ENCODE measurements around the gene AP5S1.
"Not testable (repeated sequence)": the region's sequence is repeated elsewhere in the genome, so short reads cannot be mapped to it uniquely, and the experiment has no call there.

Gene AP5S1

GRCh38 chr20:3842348-3842930 lies 22.1 kb downstream of the AP5S1 start:
- DNase-seq (ENCODE audit: extremely low read depth in 1 of 2, low read depth in 1 of 2): no peak

- no peak for DNase-seq (ENCODE audit: extremely low read depth in 1 of 2, low read depth in 1 of 2)
Measured at GRCh38 chr20:3843490-3843889, 23.1 kb downstream of the AP5S1 start.

DNA sequence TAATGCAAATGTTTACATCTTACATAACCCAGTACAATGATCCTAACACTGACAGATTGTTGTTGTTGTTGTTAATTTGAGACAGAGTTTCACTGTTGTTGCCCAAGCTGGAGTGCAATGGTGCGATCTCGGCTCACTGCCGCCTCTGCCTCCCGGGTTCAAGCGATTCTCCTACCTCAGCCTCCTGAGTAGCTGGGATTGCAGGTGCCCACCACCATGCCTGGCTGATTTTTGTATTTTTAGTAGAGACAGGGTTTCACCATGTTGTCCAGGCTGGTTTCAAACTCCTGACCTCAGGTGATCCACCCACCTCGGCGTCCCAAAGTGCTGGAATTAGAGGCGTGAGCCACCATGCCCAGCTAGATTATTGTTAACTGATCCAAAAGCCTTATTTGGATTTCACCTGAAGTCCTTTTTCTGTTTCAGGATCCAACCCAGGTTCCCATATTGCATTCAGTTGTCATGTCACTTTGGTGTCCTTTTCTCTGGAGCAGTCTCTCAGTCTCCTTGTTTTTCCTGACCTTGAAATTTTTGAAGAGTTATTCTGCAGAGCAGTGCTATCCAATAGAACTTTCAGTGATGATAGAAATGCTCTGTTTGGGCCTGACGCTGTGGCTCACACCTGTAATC lies 23.8 kb downstream of the AP5S1 start:
- DNase-seq (ENCODE audit: extremely low read depth in 1 of 2, low read depth in 1 of 2): not testable (repeated sequence)

GRCh38 chr20:3846378-3846739 lies 26.0 kb downstream of the AP5S1 start:
- DNase-seq (ENCODE audit: extremely low read depth in 1 of 2, low read depth in 1 of 2): no peak

GRCh38 chr20:3846740-3847428 lies 26.5 kb downstream of the AP5S1 start, which contains the start of gene MAVS:
MAVS (plus strand) TSS chr20:3846834; CDS start chr20:3854625, 7,791 bp downstream.
- peak; percentile 58 to 80 for DNase-seq (ENCODE audit: extremely low read depth in 1 of 2, low read depth in 1 of 2)

GRCh38 chr20:3847429-3847940 lies 27.1 kb downstream of the AP5S1 start:
- DNase-seq (ENCODE audit: extremely low read depth in 1 of 2, low read depth in 1 of 2): no peak

DNA sequence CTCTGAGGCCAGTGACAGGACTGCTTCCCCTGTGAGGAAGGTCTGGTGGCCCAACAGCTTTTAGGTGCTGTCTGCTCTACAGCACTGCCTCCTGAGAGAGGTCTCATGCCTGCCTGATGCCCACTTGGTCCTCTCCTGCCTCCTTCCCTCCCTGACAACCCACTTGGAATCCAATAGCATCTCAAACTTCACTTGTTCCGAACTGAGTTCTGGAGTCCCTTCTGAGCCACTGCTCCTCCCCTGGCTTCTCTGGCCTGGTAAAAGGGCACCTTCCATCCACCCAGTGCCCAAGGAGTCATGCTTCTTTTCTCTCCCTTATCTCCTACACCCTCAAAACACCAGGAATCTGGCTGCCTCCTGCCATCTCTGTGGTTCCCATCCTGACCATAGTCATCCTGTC lies 28.2 kb downstream of the AP5S1 start:
- DNase-seq (ENCODE audit: extremely low read depth in 1 of 2, low read depth in 1 of 2): no peak

GRCh38 chr20:3854462-3854871 lies 34.1 kb downstream of the AP5S1 start:
- no peak for DNase-seq (ENCODE audit: extremely low read depth in 1 of 2, low read depth in 1 of 2)

DNA sequence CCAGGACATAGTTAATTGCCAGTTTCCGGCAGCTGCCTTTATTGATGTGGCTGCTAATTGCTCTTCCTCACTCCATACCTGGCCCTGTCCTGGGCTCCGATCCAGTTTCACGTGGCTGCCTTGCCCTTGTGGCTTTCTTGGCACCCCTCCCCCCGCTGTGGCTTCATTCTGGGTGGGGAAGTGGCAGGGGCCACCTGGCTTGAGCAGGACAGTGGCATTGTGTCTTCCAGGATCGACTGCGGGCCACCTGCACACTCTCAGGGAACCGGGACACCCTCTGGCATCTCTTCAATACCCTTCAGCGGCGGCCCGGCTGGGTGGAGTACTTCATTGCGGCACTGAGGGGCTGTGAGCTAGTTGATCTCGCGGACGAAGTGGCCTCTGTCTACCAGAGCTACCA lies 37.1 kb downstream of the AP5S1 start:
- no peak for DNase-seq (ENCODE audit: extremely low read depth in 1 of 2, low read depth in 1 of 2)

- DNase-seq (ENCODE audit: extremely low read depth in 1 of 2, low read depth in 1 of 2): no peak
Measured at GRCh38 chr20:3858689-3859088, 38.3 kb downstream of the AP5S1 start.

DNA sequence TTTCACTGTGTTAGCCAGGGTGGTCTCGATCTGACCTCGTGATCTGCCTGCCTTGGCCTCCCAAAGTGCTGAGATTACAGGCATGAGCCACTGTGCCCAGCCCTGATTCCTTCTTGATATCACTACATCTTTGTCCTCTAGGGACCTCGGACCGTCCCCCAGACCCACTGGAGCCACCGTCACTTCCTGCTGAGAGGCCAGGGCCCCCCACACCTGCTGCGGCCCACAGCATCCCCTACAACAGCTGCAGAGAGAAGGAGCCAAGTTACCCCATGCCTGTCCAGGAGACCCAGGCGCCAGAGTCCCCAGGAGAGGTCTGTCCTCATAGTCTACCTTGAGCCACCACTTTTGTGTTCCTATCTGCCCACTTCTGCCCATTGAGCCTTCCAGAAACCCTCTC lies 40.8 kb downstream of the AP5S1 start:
- no peak for DNase-seq (ENCODE audit: extremely low read depth in 1 of 2, low read depth in 1 of 2)

GRCh38 chr20:3862333-3862732 lies 42.0 kb downstream of the AP5S1 start:
- no peak for DNase-seq (ENCODE audit: extremely low read depth in 1 of 2, low read depth in 1 of 2)

- DNase-seq (ENCODE audit: extremely low read depth in 1 of 2, low read depth in 1 of 2): no peak
Measured at GRCh38 chr20:3863317-3863716, 43.0 kb downstream of the AP5S1 start.

- DNase-seq (ENCODE audit: extremely low read depth in 1 of 2, low read depth in 1 of 2): no peak
Measured at GRCh38 chr20:3864518-3864917, 44.2 kb downstream of the AP5S1 start.

DNA sequence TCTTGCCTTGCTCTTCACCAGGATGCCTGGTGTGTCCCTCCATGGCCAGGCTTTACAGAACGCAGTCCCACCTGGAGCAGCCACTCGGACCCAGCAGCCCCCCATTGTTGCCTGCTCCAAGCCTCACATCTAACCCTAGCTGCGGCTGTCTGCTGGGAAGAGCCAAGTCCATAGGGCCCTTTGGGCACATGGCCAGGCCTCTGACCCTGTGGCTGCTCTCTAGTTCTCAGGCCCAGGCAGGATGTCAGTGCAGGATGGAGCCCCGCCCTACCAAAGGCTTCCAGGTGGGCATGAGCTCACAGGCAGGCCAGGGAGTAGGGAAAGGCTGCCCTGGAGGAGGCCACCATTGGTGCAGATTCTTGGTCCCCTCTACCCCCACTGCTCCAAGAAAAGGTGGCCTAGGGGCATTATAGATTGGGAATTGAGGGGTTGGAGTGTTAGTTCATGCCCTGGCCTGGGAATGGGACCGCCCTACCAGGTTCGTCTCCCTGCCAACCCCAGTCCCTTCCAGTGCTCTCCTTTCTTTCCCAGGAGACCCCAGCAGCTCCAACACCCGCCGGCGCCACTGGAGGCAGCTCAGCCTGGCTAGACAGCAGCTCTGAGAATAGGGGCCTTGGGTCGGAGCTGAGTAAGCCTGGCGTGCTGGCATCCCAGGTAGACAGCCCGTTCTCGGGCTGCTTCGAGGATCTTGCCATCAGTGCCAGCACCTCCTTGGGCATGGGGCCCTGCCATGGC lies 45.0 kb downstream of the AP5S1 start:
- DNase-seq (ENCODE audit: extremely low read depth in 1 of 2, low read depth in 1 of 2): no peak

- no peak for DNase-seq (ENCODE audit: extremely low read depth in 1 of 2, low read depth in 1 of 2)
Measured at GRCh38 chr20:3865887-3866407, 45.6 kb downstream of the AP5S1 start.

- DNase-seq (ENCODE audit: extremely low read depth in 1 of 2, low read depth in 1 of 2): no peak
Measured at GRCh38 chr20:3866464-3866863, 46.1 kb downstream of the AP5S1 start.

DNA sequence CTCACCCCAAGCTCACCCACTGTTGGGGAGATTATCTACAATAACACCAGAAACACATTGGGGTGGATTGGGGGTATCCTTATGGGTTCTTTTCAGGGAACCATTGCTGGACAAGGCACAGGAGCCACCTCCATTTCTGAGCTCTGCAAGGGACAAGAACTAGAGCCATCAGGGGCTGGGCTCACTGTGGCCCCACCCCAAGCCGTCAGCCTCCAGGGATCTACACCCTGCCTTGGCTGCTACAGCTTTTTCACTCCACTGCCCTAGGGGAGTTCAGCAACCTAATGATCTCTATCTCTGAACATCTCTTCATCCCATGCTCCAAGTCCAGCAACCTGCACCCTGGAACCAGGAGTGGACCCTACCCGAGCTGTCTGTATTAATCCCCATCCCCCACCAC lies 47.5 kb downstream of the AP5S1 start:
- no peak for DNase-seq (ENCODE audit: extremely low read depth in 1 of 2, low read depth in 1 of 2)

DNA sequence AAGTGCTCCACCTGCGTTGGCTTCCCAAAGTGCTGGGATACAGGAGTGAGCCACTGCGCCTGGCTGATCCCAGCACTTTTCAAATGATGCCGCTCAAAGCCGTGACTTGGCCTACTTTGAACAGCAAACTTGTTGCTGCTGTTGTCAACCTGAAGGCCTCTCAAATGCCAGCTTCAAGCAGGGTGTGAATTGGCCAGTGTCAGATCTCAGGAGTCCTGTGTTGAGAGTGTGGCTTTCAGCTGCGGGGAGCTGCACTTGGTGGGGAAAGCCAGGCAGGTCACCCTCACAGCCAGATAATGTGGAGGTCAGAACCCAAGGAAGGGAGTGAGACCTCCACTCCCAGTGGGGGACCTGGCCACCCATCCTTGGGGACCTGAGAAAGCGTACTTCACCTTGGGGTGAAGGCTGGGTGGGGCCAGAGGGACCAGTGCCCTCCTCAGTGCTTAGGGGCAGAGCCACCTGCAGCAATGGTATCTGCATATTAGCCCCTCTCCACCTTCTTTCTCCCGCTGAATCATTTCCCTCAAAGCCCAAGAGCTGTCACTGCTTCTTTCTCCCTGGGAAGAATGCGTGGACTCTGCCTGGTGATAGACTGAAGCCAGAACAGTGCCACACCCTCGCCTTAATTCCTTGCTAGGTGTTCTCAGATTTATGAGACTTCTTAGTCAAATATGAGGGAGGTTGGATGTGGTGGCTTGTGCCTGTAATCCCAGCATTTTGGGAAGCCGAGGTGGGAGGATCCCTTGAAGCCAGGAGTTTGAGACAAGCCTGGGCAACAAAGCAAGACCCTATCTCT lies 49.7 kb downstream of the AP5S1 start:
- DNase-seq (ENCODE audit: extremely low read depth in 1 of 2, low read depth in 1 of 2): no peak

DNA sequence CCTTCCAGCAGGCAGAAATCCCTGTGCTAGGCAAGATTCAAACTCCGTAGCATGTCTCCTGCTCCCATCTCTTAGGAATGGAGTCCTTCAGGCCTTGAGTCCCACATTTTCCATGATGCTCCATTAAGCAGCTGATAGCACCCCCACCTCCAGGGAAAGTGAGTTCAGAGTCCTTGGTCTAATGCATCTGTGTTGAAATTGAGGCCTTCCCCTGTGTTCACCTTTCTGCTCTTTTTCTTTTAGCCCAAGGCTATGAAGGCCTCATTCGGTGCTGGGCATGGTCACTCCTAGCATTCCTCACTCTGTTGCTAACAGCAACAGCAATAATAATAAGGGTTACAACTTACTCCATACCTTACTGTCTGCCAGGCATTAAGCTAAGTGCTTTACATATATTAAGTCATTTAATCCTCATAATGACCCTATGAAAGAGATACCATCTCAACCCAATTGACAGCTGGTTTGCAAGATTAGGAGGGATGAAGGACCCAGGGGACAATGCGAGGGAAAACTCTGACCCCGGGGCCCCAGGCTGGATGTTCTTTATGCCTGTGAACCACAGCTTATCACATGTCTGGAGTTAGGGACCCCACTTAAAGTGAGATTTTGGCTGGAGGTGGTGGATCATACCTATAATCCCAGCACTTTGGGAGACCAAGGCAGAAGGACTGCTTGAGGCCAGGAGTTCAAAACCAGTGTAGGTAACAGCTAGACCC lies 51.4 kb downstream of the AP5S1 start:
- DNase-seq (ENCODE audit: extremely low read depth in 1 of 2, low read depth in 1 of 2): no peak
